Islet of Langerhans (tissue), 1 donor: ENCODE data around the gene ST3GAL4.
"Not testable (repeated sequence)": the region's sequence is repeated elsewhere in the genome, so short reads cannot be mapped to it uniquely, and the experiment has no call there.

Experiments used
- FAIRE-seq: peaks from one replicate; lab custom pipeline; 2011; peaks lifted over from hg19 to GRCh38; lab: Jason Lieb, UNC

Gene ST3GAL4

GRCh38 chr11:126355324-126355925 lies at the start of gene ST3GAL4:
Gene ST3GAL4 (plus strand): TSS chr11:126355686. CDS start chr11:126406156, 50,470 bp downstream.
- no peak for FAIRE-seq

GRCh38 chr11:126305699-126306098 lies 49.8 kb upstream of the ST3GAL4 start:
- FAIRE-seq, result no peak

- FAIRE-seq, result no peak
Observed at GRCh38 chr11:126307706-126308105, 47.8 kb upstream of the ST3GAL4 start.

- FAIRE-seq, result no peak
Observed at GRCh38 chr11:126308271-126308671, 47.2 kb upstream of the ST3GAL4 start.

GRCh38 chr11:126308771-126309170 lies 46.7 kb upstream of the ST3GAL4 start:
- not testable (repeated sequence) for FAIRE-seq

GRCh38 chr11:126310200-126310991 lies 45.1 kb upstream of the ST3GAL4 start:
- no peak for FAIRE-seq

- FAIRE-seq, result no peak
Observed at GRCh38 chr11:126310992-126311310, 44.5 kb upstream of the ST3GAL4 start.

- FAIRE-seq, result no peak
Observed at GRCh38 chr11:126311401-126312291, 43.8 kb upstream of the ST3GAL4 start.

- no peak for FAIRE-seq
Observed at GRCh38 chr11:126312961-126313360, 42.5 kb upstream of the ST3GAL4 start.

- FAIRE-seq, result no peak
Observed at GRCh38 chr11:126313826-126314225, 41.7 kb upstream of the ST3GAL4 start.

GRCh38 chr11:126317432-126317755 lies 38.1 kb upstream of the ST3GAL4 start:
- no peak for FAIRE-seq

- FAIRE-seq, result no peak
Observed at GRCh38 chr11:126317756-126318573, 37.5 kb upstream of the ST3GAL4 start.

- no peak for FAIRE-seq
Observed at GRCh38 chr11:126318574-126319373, 36.7 kb upstream of the ST3GAL4 start.

- FAIRE-seq, result no peak
Observed at GRCh38 chr11:126319374-126319740, 36.1 kb upstream of the ST3GAL4 start.

- FAIRE-seq, result no peak
Observed at GRCh38 chr11:126322996-126323395, 32.5 kb upstream of the ST3GAL4 start.

- no peak for FAIRE-seq
Observed at GRCh38 chr11:126327281-126328000, 28.0 kb upstream of the ST3GAL4 start.

- FAIRE-seq, result no peak
Observed at GRCh38 chr11:126328001-126328390, 27.5 kb upstream of the ST3GAL4 start.

- no peak for FAIRE-seq
Observed at GRCh38 chr11:126328444-126328843, 27.0 kb upstream of the ST3GAL4 start.

GRCh38 chr11:126328938-126329643 lies 26.4 kb upstream of the ST3GAL4 start:
- no peak for FAIRE-seq

- no peak for FAIRE-seq
Observed at GRCh38 chr11:126329644-126330211, 25.8 kb upstream of the ST3GAL4 start.
